T-helper 2 cell treated with Interferon-gamma antibody and Interleukin-4, amounts not matched to agents 100 ng/mL and 5 ng/mL, for 36 hours (primary cell): ENCODE measurements around the gene ZNF578. TPM values are rescaled to one million over a fixed set of nuclear protein-coding genes. Genes with fewer than 3 reads are reported as not detected.
"Not testable (repeated sequence)": the region's sequence is repeated elsewhere in the genome, so short reads cannot be mapped to it uniquely, and the experiment has no call there.

ENCODE experiments used
- intact Hi-C: fragments of 100-400 bp; cut with micrococcal nuclease; formaldehyde crosslinking; loops from one replicate; pipeline ENCODE4 v1.15.1; 2023
- total RNA-seq: library from RNA; stranded (reverse); gene quantifications from 2 replicates; pipeline ENCODE4 v1.2.3, GENCODE V29; 2022

The ZNF578 gene
- 0.20 and 0.36 TPM in 2 replicates for total RNA-seq

- intact Hi-C loops = no loop called here
Measured at GRCh38 chr19:52453324-52454094, at the start of gene ZNF578. ZNF578 (plus strand) TSS chr19:52453553; CDS start chr19:52501846, 48,293 bp downstream.

GRCh38 chr19:52410276-52410675 is 43.1 kb upstream of the ZNF578 start:
- intact Hi-C loops = no loop called here

DNA sequence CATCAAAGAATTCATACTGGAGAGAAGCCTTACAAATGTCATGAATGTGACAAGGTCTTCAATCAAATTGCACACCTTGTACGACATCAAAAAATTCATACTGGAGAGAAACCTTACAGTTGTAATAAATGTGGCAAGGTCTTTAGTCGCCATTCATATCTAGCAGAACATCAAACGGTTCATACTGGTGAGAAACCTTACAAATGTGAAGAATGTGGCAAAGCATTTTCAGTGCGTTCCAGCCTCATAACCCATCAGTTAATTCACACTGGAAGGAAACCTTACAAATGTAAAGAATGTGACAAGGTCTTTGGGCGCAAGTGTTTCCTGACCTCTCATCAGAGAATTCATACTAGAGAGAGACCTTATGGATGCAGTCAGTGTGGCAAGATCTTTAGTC is 37.6 kb upstream of the ZNF578 start:
- intact Hi-C loops = no loop called here

DNA sequence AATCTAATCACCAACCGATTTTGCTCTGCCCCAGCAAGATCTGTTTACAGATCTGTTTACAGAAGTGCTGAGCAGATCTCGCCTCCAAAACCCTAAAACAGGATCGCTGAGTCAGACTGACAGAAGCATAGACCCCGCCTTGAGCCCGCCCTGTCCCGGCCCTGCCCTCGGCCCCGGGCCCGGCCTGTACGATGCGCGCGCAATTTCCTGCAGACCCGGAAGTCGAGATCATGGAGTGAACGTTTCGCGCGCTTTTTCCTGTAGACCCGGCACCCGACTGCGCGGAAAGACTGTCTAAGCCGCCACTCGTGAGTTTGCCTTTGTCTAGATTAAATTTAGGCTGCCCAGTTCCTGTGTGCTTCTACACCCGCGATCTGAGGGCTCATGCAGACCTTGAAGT is 24.4 kb upstream of the ZNF578 start, which contains the start of gene ZNF534:
Gene ZNF534, plus strand, starts transcription at position 212 of the 400 bp plus-strand sequence. CDS start 2,327 bp downstream, outside the sequence.
- intact Hi-C loops = no loop called here

GRCh38 chr19:52442179-52442578 is 11.2 kb upstream of the ZNF578 start:
- intact Hi-C loops = no loop called here

- intact Hi-C loops = no loop called here
Measured at GRCh38 chr19:52444506-52444905, 8.8 kb upstream of the ZNF578 start.

DNA sequence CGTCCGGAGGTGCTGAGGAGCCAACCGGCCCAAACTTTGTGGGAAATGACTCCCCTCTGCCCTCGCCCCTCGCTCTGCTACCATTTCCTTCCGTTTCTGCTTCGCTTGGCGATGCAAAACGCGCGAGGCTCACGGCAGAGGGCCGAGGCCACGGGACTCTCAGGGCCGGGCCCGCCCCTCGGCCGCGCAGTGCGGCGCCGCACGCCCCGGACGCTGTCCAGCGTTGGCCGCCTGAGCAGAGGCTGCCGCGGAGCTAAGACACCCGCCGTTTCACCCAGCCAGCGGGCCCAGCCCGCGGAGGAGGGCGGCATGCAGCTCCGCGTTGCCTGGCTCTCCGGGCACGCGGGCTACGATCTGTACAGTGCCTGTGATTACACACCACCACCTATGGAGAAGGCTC is 2.1 kb upstream of the ZNF578 start:
- intact Hi-C loops = no loop called here

DNA sequence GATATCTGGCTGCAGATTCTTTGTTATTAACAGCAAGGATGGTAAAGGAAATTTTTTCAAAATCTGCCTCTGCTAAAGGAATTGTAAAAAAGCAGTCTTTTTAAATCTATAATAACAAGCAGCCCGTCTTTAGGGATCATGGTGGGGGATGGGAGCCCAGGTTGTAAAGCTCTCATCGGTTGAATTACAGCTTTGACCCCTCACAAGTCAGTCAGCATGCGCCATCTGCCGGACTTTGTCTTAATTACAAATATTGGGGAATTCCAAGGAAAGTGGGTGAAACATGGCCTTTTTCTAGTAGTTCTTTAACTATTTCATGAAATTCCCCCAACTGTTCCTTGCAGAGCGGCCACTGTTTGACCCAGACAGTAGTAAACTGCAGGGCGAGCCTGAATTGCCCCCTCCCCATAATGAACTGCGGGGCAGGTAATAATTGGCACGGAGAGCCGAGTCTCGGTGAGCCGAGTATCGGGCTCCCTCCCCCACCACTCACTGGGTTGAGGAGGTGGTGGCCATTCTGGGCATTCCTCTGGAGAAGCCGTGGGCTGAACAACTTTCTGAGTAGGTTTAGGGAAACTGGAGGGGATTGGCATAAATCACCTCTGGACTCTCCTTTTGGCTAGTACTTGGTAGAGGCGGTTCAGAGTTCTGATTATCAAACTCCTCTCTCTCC is 11.6 kb downstream of the ZNF578 start:
- intact Hi-C loops = no loop called here

GRCh38 chr19:52473655-52474350 is 20.4 kb downstream of the ZNF578 start:
- intact Hi-C loops = no loop called here

GRCh38 chr19:52474351-52475127 is 21.2 kb downstream of the ZNF578 start:
- intact Hi-C loops = no loop called here

- intact Hi-C loops = not testable (repeated sequence)
Measured at GRCh38 chr19:52484111-52484743, 30.9 kb downstream of the ZNF578 start.

GRCh38 chr19:52485064-52485463 is 31.7 kb downstream of the ZNF578 start:
- intact Hi-C loops = not testable (repeated sequence)

DNA sequence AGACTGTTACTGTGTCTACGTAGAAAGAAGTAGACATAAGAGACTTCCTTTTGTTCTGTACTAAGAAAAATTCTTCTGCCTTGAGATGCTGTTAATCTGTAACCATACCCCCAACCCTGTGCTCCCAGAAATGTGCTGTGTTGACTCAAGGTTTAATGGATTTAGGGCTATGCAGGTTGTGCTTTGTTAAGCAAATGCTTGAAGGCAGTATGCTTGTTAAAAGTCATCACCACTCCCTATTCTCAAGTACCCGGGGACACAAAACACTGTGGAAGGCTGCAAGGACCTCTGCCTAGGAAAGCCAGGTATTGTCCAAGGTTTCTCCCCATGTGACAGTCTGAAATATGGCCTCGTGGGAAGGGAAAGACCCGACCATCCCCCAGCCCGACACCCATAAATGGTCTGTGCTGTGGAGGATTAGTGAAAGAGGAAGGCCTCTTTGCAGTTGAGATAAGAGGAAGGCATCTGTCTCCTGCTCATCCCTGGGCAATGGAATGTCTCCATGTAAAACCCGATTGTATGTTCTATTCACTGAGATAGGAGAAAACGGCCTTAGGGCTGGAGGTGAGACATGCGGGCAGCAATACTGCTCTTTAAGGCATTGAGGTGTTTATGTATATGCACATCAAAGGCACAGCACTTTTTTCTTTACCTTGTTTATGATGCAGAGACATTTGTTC is 32.3 kb downstream of the ZNF578 start:
- intact Hi-C loops = not testable (repeated sequence)

GRCh38 chr19:52492201-52492993 is 39.0 kb downstream of the ZNF578 start:
- intact Hi-C loops = no loop called here

DNA sequence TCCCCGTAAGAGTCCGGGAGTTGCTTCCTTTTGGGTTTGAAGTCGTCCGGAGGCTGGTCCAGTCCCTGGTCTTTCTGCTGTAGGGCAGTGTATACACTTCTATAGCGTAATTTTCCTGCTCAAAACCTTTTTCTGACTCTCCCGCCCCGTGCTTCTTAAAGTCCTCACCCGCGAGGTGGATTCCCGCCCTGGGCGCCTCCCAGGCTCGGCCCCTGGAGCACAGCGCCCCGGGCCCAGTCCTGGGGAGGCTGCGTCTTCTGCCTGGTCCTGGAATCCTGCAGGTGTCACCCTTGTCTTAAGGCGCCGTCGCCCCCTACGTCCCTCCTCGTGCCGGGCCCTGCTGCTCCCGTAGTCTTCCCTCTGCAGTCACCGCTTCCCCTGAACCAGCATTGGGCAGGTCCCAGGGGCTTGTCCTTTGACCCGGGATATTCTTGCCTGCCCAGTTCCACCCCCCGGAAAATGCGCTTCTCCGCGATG is 39.7 kb downstream of the ZNF578 start:
- intact Hi-C loops = no loop called here

- intact Hi-C loops = no loop called here
Measured at GRCh38 chr19:52494518-52494917, 41.2 kb downstream of the ZNF578 start.

GRCh38 chr19:52498571-52498970 is 45.2 kb downstream of the ZNF578 start:
- intact Hi-C loops = no loop called here

- intact Hi-C loops = not testable (repeated sequence)
Measured at GRCh38 chr19:52500474-52500873, 47.1 kb downstream of the ZNF578 start.

GRCh38 chr19:52500991-52501390 is 47.6 kb downstream of the ZNF578 start:
- intact Hi-C loops = not testable (repeated sequence)
